ENCODE measurements around the gene CORO1C. TPM values are rescaled to one million over a fixed set of nuclear protein-coding genes. Genes with fewer than 3 reads are reported as not detected.

CORO1C gene
- total RNA-seq, 4 donors from 2014 or later = 24.7 to 47.6 (median 30.9) TPM

- no peak for TF ChIP-seq POLR2A (IDR thresholded peaks at IDR 0.05)
- TF ChIP-seq, protein P1, sequence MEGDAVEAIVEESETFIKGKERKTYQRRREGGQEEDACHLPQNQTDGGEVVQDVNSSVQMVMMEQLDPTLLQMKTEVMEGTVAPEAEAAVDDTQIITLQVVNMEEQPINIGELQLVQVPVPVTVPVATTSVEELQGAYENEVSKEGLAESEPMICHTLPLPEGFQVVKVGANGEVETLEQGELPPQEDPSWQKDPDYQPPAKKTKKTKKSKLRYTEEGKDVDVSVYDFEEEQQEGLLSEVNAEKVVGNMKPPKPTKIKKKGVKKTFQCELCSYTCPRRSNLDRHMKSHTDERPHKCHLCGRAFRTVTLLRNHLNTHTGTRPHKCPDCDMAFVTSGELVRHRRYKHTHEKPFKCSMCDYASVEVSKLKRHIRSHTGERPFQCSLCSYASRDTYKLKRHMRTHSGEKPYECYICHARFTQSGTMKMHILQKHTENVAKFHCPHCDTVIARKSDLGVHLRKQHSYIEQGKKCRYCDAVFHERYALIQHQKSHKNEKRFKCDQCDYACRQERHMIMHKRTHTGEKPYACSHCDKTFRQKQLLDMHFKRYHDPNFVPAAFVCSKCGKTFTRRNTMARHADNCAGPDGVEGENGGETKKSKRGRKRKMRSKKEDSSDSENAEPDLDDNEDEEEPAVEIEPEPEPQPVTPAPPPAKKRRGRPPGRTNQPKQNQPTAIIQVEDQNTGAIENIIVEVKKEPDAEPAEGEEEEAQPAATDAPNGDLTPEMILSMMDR (IDR thresholded peaks at IDR 0.05 in 4 of 5, conservative IDR thresholded peaks at IDR 0.05 in 1 of 5) = no peak
- ATAC-seq (no peak), DNase-seq (no peak)
- H3K27me3 ChIP-seq = no peaks in the 10 kb centered on the region
- no peak overlapping the region for H3K27ac ChIP-seq
- no peak overlapping the region for H3K4me3 ChIP-seq
- H3K36me3 ChIP-seq = no peaks in the 10 kb centered on the region
- intact Hi-C loops (cut with DNase I; ENCODE audit: low total_unique reads) (loop anchor here (5.0 kb wide), 2 partner anchors 335 to 940 kb away; no protein-coding TSS in a partner anchor), in situ Hi-C loops (cut with MboI; ENCODE audit: low sequenced_read_pairs in 4 of 4) (loop anchor here (5.0 kb wide), 2 partner anchors 50 to 55 kb away; partner anchors contain the start of genes ISCU (in 3 of the 4) and SART3 (in 3 of the 4))
- no peaks in the 10 kb centered on the region for H3K4me1 ChIP-seq
- H3K9me3 ChIP-seq = no peaks in the 10 kb centered on the region
These were observed 114.1 kb downstream of the CORO1C start for GRCh38 chr12:108616941-108617858.

DNA sequence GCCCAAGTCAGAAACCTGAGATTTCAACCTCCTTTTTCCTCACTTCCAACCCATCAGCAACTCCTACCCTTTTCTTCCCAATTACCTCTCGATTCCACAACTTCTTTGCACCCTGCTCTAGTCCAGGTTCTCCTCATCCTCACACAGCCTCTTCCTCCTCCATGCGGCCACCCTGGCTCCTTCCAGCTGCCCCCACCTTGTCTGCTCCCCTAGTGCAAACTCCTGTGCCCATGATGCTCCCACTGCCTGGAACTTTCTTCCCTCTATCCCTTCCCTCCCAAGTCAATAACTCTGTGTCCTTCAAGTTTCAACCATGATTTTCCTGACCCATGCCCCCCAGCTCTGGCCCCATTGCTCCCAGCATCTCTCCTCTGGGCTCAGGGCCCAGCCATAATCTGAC, 115.0 kb downstream of the CORO1C start:
- H3K4me3 ChIP-seq = no peak overlapping the region
- no peaks in the 10 kb centered on the region for H3K27me3 ChIP-seq
- TF ChIP-seq POLR2A (IDR thresholded peaks at IDR 0.05) = no peak
- TF ChIP-seq, protein P1 (IDR thresholded peaks at IDR 0.05 in 4 of 5, conservative IDR thresholded peaks at IDR 0.05 in 1 of 5) = no peak
- H3K9me3 ChIP-seq = no peaks in the 10 kb centered on the region
- intact Hi-C loops (cut with DNase I; ENCODE audit: low total_unique reads) (loop anchor here (5.0 kb wide), 2 partner anchors 336 to 939 kb away; no protein-coding TSS in a partner anchor), in situ Hi-C loops (cut with MboI; ENCODE audit: low sequenced_read_pairs in 4 of 4) (loop anchor here (5.0 kb wide), 2 partner anchors 49 to 54 kb away; partner anchors contain the start of genes ISCU (in 3 of the 4) and SART3 (in 3 of the 4))
- H3K36me3 ChIP-seq = no peaks in the 10 kb centered on the region
- no peak overlapping the region for H3K27ac ChIP-seq
- H3K4me1 ChIP-seq = no peaks in the 10 kb centered on the region
- ATAC-seq = no peak
- DNase-seq = no peak

DNA sequence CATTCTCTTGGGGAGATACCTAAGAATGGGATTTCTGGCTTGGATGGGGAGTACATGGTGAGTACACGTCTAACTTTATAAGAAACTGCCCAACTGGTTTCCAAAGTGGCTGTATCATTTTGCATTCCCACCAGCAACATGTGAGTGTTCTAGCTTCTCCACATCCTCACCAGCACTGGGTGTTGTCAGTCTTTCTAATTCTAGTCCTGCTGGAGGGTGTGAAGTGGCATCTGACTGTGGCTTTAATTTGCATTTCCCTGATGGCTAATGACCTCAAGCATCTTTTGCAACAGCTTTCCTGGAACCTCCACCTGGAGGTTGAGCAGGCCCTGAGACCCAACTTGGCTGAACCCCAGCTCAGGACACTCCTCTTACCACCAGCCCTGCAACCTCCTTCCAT, 115.4 kb downstream of the CORO1C start:
- no peaks in the 10 kb centered on the region for H3K27me3 ChIP-seq
- in situ Hi-C loops (cut with MboI; ENCODE audit: low sequenced_read_pairs in 4 of 4) = loop anchor here (5.0 kb wide), 2 partner anchors 49 to 54 kb away; partner anchors contain the start of genes ISCU (in 3 of the 4) and SART3 (in 3 of the 4)
- H3K27ac ChIP-seq = no peak overlapping the region
- H3K9me3 ChIP-seq = no peaks in the 10 kb centered on the region
- DNase-seq (no peak), ATAC-seq (no peak)
- no peaks in the 10 kb centered on the region for H3K4me1 ChIP-seq
- TF ChIP-seq, protein P1 (IDR thresholded peaks at IDR 0.05 in 4 of 5, conservative IDR thresholded peaks at IDR 0.05 in 1 of 5) = no peak
- TF ChIP-seq POLR2A (IDR thresholded peaks at IDR 0.05) = no peak
- H3K36me3 ChIP-seq = no peaks in the 10 kb centered on the region
- intact Hi-C loops (cut with DNase I; ENCODE audit: low total_unique reads) = loop anchor here (5.0 kb wide), 2 partner anchors 336 to 939 kb away; no protein-coding TSS in a partner anchor
- H3K4me3 ChIP-seq = no peak overlapping the region

GRCh38 chr12:108614639-108615038, 116.7 kb downstream of the CORO1C start:
- ATAC-seq = no peak
- in situ Hi-C loops (cut with MboI; ENCODE audit: low sequenced_read_pairs in 4 of 4) = loop anchor here (5.0 kb wide), 2 partner anchors 47 to 52 kb away; partner anchors contain the start of genes ISCU (in 3 of the 4) and SART3 (in 3 of the 4)
- no peak for DNase-seq
- TF ChIP-seq, protein P1 (IDR thresholded peaks at IDR 0.05 in 4 of 5, conservative IDR thresholded peaks at IDR 0.05 in 1 of 5) = no peak
- no peak for TF ChIP-seq POLR2A (IDR thresholded peaks at IDR 0.05)
- no peak overlapping the region for H3K4me3 ChIP-seq
- H3K4me1 ChIP-seq = no peaks in the 10 kb centered on the region
- H3K27me3 ChIP-seq = no peaks in the 10 kb centered on the region
- no peaks in the 10 kb centered on the region for H3K9me3 ChIP-seq
- intact Hi-C loops (cut with DNase I; ENCODE audit: low total_unique reads) = loop anchor here (5.0 kb wide), 2 partner anchors 338 to 937 kb away; no protein-coding TSS in a partner anchor
- no peak overlapping the region for H3K27ac ChIP-seq
- no peaks in the 10 kb centered on the region for H3K36me3 ChIP-seq
